ENCODE data around the gene ATXN7.

- TF ChIP-seq CTCF (conservative IDR thresholded peaks at IDR 0.05; ENCODE audit: low read depth, low read length) (no peak), EZH2 (IDR thresholded peaks at IDR 0.05; ENCODE audit: low read length, unreplicated experiment) (no peak)
These were observed 126.5 kb downstream of the ATXN7 start for GRCh38 chr3:63990204-63990603.
